NCI-H1436 treated with DMSO at 0.1 percent for 48 hours (cell line): ENCODE data around the gene OR6F1.
"Not testable (repeated sequence)": the region's sequence is repeated elsewhere in the genome, so short reads cannot be mapped to it uniquely, and the experiment has no call there.

Experiments
- DNase-seq: peaks from one replicate; lab custom pipeline; 2025; lab: John Stamatoyannopoulos, UW

OR6F1 gene

GRCh38 chr1:247716546-247716945 lies at the start of gene OR6F1:
Gene OR6F1 (minus strand): TSS chr1:247716646. CDS start chr1:247712755, 3,891 bp downstream.
- no peak for DNase-seq

- no peak for DNase-seq
Observed at GRCh38 chr1:247760456-247760855, 44.0 kb upstream of the OR6F1 start, which contains the start of gene OR1C1. Gene OR1C1 (minus strand): TSS chr1:247760556. CDS start chr1:247758406, 2,150 bp downstream.

GRCh38 chr1:247754311-247754710 lies 37.9 kb upstream of the OR6F1 start:
- not testable (repeated sequence) for DNase-seq

GRCh38 chr1:247749870-247750269 lies 33.4 kb upstream of the OR6F1 start:
- no peak for DNase-seq

DNA sequence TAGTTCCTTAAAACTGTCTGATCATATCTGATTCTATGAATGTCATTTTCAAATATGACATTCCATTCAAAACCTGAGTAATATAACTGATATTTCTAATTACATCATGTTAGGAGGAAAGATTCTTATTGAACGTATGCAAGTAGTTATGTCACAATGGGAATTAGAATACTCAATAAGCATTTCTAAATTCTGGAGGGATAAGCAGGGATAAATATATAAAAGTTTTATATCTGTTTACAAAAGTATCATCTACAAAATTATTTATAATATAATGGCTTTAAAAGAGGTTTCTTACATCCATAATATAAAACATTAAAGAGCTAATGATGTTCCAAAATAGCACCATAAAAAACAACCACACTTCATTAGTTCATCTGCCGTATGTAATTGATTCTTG lies 31.6 kb upstream of the OR6F1 start, which contains the start of gene OR14A2:
Gene OR14A2, minus strand, starts transcription at position 101 of the 400 bp plus-strand sequence.
- no peak for DNase-seq

- DNase-seq, result no peak
Observed at GRCh38 chr1:247747616-247748015, 31.2 kb upstream of the OR6F1 start.

DNA sequence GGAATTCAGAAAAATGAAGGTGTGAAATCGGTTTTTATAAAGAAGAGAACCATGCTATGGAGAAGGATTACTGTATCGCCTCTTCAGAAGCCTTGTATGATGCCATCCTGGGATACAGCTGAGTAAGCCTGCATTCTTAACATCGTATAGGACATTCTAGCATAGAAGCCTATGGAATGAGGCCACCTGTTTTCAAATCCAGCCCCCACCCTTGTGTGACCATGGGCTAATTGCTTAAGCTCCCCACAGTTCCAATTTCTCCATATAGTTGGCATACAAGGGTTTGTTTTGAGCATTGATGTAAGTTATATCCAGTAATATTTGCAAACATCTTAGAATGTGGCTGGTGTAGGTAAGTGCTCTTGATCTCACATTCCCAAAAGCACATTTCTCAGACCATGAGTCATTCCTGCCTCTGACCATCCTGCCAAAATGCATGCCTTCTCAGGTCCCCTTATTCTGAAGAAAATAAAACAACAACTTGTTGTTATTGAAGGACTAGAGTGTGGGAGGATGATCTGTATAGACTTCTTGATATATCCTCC lies 30.0 kb upstream of the OR6F1 start:
- no peak for DNase-seq

DNA sequence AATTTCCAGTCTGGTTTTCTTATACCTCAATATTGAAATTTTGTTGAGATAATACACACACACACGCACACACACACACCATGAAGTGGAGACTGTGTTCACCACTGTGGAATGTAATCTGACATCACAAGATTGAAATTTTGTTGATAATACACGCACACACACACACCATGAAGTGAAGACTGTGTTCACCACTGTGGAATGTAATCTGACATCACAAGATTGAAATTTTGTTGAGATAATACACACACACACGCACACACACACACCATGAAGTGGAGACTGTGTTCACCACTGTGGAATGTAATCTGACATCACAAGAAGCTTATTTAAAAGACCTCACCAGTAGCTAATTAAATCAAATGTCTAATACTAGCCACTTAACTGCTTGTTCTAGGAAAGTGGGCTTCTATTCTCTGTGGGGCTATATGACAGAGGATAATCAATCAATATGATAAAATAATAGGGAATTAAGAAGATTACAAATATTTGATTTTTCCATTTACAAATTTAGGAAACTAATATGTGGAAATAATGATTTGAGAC lies 25.8 kb upstream of the OR6F1 start:
- not testable (repeated sequence) for DNase-seq

GRCh38 chr1:247741756-247742155 lies 25.3 kb upstream of the OR6F1 start:
- no peak for DNase-seq

GRCh38 chr1:247740721-247741120 lies 24.3 kb upstream of the OR6F1 start:
- DNase-seq, result no peak

DNA sequence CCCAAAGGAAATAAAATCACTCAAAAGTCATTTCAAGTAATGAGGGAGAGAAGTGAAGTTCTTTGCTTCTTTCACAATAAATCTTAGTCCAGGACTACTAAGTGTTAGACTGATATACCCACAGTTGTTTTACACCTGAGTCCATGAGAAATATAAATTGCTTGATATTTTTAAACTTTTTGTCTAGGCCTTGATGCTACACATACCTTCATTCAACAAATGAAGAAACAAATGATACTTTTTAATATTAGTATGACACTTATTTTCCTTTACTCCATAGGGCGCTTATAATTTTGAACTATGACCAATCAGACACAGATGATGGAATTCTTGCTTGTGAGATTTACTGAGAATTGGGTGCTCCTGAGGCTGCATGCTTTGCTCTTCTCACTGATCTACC lies 21.9 kb upstream of the OR6F1 start, which contains the start of gene OR14K1:
Gene OR14K1, plus strand, starts transcription at position 301 of the 400 bp plus-strand sequence. Its CDS starts 0 bp downstream, at position 301.
- no peak for DNase-seq

DNA sequence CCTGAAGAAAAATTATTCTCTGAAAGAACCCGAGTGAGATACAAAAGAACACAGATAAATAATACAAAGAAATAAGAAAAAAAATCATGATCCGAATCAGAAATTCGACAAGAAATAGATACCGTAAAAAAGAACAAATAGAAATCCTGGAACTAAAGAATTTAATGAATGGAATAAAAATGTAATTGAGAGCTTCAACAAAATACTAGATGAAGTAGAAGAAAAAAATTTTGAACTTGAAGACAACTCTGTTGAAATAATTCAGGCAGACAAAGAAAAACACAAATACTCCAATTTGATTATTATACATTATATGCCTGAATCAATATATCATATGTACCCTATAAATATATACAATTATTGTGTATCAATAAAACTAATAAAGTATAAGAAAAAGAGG lies 4.8 kb upstream of the OR6F1 start:
- DNase-seq, result no peak

DNA sequence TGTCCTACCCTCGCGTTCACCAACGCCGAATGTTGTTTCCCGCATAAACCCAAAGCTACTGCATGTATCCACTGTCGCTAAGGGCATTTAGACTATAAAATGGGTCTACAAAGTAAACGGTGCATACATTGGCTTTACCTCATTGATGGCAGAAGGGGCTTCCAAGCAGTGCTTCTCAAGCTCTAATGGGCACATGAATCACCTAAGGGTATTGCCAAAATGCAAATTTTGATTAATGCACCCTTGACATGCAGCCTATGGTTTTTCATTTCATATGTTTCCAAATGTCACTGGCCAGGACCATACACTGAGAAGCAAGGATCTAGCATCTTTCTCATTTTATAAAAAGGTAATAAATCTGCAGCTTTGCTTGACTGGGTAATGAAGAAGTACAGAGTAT lies 2.7 kb downstream of the OR6F1 start:
- DNase-seq, result no peak

DNA sequence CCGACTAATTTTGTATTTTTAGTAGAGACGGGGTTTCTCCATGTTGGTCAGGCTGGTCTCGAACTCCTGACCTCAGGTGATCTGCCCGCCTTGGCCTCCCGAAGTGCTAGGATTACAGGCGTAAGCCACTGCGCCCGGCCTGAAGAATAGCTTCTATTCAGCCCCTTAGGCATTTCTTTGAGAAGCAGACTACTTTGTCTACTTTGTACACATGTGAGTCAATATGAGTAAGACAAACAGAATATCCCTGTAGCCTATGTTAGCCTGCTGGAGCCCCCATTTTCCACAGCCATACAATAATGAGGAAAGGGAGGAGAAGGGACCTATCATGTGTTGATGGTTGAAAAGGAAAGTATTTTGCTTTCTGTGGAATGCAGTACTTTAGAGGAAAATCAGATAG lies 5.8 kb downstream of the OR6F1 start:
- not testable (repeated sequence) for DNase-seq

DNA sequence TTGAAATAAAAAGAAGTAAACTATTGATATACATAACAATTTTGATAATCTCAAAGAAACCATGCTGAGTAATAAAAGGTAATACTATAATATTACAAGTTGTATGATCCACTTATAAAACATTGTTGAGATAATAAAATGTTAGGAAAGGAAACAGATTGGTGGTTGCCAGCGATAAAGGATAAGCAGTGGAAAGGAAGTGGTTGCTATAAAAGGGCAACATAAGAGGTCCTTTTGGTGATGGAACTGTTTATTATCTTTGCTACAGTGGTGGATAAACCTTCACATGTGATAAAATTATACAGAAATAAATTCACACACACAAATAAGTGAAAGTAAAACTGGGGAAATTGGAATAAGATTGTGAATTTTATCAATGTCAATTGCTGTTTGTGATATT lies 15.1 kb downstream of the OR6F1 start:
- no peak for DNase-seq

- DNase-seq, result no peak
Observed at GRCh38 chr1:247681288-247681897, 35.1 kb downstream of the OR6F1 start.

DNA sequence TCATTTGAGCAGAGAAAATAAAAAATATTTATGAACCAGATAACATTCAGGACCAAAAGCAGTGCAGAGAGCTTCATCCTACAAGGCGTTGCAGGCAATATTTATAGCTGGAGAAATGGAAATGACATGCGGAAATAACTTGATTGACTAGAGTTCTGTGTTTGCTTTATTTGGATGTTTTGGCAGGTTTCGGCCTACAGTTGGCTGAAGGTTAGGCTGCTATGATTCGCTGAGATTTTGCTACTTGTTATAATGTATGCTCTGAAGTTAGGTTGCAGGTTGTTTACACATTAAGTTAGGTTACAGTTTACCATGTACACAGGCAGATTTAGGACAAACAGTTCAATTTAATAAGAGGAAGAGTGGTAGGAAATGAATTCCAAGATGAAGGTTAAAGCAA lies 36.3 kb downstream of the OR6F1 start:
- DNase-seq, result no peak

DNA sequence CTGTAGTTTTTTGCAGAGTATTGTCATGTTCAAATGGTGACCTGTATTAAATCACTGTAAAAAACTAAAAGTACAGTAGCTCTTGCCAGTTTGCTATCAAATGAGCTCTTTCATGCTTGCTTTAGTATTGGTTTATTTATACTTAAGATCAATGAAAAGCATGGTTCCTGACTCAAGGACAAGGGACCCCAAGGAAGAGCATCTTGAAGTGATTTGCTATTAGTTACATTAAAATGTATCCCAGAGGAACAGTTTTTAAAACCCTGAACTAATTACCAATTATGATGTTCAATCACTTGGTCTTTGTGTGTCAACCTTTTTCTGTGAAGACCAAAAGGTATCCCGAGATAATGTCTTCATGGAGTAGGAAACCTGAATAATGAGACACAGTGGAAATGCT lies 36.8 kb downstream of the OR6F1 start, which contains the start of gene OR13G1:
Gene OR13G1, minus strand, starts transcription at position 101 of the 400 bp plus-strand sequence. CDS start 6,698 bp downstream, outside the sequence.
- DNase-seq, result no peak

- no peak for DNase-seq
Observed at GRCh38 chr1:247669225-247669624, 47.2 kb downstream of the OR6F1 start.
